NCI-H1417 (cell line): ENCODE measurements around the gene EFR3B.
"Not testable (repeated sequence)": the region's sequence is repeated elsewhere in the genome, so short reads cannot be mapped to it uniquely, and the experiment has no call there.

Experiments used
- DNase-seq, 3 experiments: peaks; one replicate each; lab custom pipeline; 2025; lab: John Stamatoyannopoulos, UW

EFR3B gene, protein sequence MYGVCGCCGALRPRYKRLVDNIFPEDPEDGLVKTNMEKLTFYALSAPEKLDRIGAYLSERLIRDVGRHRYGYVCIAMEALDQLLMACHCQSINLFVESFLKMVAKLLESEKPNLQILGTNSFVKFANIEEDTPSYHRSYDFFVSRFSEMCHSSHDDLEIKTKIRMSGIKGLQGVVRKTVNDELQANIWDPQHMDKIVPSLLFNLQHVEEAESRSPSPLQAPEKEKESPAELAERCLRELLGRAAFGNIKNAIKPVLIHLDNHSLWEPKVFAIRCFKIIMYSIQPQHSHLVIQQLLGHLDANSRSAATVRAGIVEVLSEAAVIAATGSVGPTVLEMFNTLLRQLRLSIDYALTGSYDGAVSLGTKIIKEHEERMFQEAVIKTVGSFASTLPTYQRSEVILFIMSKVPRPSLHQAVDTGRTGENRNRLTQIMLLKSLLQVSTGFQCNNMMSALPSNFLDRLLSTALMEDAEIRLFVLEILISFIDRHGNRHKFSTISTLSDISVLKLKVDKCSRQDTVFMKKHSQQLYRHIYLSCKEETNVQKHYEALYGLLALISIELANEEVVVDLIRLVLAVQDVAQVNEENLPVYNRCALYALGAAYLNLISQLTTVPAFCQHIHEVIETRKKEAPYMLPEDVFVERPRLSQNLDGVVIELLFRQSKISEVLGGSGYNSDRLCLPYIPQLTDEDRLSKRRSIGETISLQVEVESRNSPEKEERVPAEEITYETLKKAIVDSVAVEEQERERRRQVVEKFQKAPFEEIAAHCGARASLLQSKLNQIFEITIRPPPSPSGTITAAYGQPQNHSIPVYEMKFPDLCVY

DNA sequence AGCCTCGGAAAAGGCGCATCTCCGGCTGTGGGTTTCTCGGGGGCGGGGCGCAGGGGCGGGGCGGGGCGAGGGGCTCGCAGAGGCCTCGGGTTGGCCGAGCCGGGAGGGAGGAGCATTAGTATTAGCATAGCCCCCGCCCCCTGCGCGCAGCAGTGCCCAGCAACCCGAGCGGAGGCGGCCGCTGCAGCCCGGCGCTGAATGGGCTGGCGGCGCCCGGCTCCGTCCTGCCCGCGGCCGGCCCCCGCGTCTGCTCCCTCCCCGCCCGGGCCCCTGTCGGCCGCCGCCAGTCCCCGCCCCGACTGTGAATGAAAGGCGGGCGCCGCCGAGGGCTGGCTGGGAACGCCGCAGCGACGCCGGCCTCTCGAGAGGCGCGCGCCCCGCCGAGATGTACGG, at the start of gene EFR3B:
Gene EFR3B, plus strand, starts transcription at position 149 of the 393 bp plus-strand sequence. Its CDS starts 237 bp downstream, at position 386.
- peak; percentile 96 to 97 (median 97) for DNase-seq

DNA sequence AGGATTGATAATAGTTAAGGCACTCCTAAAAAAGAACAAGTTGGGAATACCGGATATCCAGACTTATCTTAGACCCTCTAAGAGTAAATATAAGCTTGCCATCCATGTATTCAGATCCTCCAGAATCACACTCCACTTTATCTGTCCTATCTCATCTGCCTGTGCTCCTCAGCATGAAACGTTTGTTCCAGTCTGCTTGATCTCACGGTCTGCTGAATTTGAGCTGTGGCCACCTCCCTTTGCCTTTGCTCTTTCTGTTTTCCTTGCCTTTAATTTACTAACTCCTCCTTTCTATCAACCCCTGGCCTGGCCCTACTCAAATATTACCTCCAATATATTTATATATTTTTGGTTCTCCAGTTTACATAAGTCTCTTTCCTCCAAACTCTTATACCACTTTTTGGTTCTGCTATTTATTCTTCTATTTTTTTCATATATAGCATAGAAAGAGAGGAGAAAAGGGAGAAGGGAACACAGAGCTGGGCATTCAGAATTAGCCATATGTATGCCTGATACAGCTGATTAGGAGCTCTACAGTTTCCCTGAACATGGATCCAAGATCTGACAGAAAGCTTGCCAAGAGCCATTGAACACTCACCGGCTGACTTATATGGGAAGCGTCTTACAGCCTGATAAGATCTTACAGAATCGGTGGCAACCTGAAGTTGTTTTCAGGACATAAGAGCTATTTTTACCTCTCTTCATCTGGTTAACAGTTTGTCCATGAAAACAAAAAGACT, 48.3 kb upstream of the EFR3B start:
- DNase-seq = peak in 1 of 3 experiments; percentile 49

DNA sequence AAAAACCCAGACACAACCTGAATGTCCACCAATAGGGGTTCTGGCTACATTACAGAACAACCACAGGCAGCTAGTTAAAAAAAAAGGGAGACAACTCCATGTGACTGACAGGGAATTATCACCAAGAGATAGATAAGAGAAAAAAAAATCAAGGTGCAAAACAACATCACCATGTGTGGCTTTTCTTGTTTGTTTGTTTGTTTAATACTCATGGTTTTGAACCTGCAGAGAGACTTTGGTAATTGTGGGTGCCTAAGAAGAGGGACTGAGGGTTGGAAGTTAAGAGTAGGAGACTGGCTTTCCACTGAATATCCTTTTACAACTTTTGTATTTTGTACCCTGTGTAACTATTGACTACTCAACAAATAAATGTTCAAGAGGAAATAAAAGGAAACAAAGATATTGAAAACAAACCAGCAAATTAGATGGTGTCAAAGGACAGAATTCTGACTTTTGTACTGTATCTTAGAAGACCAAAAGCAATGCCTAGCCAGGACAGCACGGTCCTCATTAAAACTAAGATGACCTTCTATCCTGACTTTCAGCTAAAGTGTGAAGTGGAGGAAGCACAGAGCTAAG, 47.6 kb upstream of the EFR3B start:
- no peak for DNase-seq

DNA sequence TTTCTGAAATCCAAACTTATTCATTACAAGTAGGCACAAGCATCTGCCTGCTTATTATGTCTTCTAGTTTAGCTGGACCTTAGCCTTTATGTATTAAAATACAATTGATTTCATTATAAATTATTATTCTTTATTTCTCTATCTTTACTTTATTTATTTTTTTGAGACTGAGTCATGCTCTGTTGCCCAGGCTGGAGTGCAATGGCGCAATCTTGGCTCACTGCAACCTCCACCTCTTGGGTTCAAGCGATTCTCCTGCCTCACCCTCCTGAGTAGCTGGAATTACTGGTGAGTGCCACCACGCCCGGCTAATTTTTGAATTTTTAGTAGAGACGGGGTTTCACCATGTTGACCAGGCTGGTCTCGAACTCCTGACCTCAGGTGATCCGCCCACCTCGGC, 42.8 kb upstream of the EFR3B start:
- not testable (repeated sequence) for DNase-seq

DNA sequence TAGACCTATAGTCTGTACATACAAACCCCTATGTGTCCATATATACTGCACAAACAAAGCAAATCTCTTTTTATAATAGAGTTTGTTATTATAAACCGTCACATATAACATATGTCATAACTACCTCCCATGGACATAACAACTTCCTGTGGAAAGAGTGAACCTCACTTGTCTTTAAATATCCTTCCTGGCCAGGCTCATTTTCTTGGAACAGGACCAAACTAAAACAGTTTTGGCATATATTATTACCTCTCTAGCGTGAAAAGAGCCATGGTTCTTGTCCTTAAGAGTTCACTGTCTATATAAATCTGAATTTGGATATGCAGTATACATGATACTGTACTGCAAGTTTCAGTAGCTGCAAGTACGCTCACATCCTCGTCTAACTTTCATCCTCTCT, 41.8 kb upstream of the EFR3B start:
- no peak for DNase-seq

DNA sequence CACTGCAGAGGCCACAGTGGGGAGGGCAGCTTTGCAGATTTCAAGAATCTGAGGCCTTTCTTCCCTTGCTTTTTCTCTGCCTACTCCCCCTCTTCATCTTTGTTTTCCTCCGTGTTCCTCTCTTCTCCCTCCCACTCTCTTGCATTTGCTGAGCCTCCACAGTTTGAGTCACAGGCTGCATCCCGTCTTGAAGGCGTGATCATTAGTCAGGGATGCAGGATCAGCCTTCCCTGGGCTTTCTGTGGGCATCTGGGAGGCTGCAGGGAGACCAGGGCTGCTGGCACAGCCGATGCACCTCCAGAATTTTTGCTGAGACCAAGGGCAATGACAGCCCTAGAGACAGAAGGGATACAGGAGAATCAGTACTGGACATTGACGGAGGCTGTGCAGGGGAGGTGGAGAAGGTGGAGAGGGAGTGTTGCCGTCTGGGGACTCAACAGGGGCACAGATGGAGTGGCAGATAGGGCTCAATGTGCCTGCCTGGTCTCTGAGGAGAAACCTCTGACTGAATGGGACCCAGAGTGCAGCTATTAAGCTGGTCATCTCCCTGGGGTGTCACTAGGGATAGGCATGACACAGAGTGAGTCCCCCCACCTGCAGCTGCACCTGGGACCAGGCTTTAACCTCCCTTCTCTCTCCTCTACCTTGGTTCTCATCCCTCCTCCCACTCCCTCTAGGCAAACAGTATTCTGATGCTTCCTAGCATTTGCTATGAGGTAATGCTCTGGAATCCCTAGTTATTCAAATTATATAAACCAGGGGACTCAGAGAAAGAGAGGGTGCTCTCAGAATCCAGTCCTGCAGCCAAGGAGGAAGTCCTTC, 41.2 kb upstream of the EFR3B start:
- no peak for DNase-seq

DNA sequence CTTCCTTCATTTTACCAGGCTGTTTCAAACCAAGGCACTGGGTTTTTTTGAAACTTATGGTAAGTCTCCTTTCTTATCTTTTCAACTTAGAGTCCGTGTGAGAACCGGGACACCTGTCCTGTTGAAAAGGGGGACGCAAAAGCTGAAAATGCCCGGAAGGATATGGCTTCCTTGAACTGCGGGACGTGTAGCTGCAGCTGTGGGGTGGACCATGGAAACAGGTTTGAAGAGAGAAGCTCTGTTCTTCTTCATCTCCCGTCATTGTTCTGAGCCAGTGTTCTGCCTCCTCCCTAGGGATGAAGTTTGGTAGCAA, 40.6 kb upstream of the EFR3B start:
- DNase-seq = no peak

DNA sequence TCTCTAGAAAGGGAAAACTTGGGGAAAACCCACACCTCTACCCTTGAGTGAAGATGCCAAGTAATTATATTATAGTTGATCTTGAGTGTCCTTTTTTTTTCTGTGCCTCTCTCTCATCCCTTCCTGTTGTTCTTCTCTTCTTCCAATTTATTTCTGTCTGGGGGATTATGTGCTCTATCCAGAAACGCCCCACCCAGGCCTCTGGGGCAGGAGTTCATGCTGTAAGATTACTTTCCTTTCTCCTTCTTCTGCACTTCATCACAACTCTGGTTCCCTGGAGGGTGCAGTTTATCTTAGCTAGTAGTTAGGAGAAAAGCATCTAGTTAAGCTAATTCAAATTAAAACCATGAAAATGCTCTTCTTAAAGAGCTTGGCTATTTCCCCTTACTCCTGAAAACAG, 39.8 kb upstream of the EFR3B start:
- DNase-seq = no peak

DNA sequence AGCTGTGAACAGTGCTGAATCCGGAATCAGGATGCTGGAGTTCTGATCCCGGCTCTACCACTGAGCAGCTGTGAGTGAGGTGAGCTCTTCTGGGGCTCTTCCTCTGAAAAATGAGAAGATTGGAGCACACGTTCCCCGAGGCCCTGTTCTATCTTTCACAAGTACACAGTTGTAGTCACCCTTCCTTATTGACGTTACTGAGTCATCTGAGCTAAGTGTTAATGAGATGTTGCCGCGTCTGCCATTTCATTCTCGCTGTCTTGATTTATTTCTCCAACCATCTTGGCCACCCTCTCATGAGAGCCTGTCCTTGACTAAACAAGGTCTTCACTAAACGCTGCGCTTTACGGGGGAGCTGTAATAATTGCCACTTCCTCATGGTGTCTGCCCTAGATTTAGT, 31.9 kb upstream of the EFR3B start:
- peak in 1 of 3 experiments; percentile 54 for DNase-seq

DNA sequence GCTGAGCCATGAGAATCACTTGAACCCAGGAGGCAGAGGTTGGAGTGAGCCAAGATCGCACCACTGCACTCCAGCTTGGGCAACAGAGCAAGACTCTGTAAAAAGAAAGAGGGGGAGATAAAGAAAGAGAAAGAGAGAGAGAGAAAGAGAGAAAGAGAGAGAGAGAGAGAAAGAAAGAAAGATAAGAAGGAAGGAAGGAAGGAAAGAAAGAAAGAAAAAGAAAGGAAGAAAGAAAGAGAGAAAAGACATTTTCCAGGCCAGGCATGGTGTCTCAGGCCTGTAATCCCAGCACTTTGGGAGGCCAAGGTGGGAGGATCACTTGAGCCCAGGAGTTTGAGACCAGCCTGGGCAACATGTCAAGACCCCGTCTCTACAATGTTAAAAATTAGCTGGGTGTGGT, 30.5 kb upstream of the EFR3B start:
- not testable (repeated sequence) for DNase-seq

DNA sequence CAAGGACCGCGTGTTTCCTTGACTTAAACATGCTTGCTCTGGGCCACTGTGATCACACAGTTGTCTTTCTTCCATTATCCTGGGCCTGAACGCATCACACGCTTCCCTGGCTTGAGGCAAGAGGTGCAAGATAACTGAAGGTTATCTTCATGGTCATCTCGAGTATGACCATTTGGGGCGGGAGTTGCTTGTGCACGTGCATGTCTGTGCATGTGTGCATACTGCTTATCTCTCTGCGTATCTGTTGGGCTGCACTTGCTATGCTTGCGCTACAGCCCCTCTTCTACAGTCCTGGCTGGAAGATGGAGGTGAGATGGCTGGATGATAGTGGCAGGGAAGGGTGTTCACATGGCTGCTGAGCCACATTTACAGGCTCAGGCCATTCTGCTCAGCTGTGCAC, 27.2 kb upstream of the EFR3B start:
- DNase-seq = no peak

DNA sequence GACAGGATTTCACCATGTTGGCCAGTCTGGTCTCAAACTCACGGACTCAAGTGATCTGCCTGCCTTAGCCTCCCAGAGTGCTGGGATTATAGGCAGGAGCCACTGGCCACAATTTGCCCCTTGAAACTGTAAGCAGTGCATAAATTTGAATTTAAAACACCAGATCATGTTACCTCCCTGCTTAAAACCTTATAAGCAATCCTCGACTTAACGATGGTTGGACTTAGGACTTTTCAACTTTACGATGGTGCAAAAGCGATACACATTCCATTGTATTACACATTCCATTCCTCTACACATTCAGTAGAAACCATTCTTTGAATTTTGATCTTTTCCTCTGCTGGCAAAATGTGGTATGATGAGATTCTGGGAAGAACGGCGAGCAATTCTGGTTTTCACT, 23.2 kb upstream of the EFR3B start:
- no peak for DNase-seq

DNA sequence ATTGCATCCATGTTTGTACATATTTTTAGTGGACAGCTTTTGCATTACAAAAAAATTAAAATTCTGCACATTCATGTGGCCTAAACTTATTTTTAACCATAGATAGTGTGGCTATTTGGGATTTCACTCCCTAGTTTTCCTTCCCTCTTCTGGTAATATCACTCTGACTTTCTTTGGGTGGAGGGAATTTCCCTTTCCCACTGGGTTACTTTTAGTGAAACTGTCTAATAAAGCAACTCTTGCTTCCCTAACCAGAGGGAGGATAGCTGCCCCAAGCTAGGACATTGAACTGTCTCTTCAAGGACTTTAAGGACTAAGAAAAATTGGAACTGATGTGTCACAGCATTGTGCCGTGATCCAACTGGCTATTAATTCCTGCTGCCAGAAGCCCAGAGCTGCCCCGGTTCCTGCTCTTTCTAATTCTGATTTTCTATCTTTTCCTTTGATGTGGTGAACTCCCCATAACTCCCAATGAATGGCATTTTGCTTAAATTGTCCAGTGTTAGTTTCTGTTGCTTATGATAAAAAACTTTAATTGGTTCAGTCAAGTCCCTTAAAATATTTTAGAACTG, 20.0 kb upstream of the EFR3B start:
- no peak for DNase-seq

DNA sequence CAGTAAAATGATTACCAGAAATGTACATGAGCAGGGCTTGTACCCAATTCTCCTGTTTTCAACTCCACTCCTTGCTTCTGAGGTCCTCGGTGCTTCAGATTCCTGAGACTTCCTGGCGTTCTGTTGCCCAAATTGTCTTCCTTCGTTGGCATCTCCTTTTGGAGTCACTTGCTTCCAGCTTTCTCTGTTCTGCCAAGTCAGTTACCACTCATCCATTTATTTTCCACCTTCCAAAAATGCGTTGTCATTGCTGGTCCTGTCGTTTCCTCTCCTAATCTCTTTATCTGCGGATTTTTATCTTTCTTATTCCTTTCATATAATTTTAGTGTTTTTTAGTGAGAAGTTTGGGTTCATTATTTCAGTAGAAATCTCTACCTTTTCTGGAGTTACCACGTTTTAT, 18.5 kb upstream of the EFR3B start:
- DNase-seq = no peak

DNA sequence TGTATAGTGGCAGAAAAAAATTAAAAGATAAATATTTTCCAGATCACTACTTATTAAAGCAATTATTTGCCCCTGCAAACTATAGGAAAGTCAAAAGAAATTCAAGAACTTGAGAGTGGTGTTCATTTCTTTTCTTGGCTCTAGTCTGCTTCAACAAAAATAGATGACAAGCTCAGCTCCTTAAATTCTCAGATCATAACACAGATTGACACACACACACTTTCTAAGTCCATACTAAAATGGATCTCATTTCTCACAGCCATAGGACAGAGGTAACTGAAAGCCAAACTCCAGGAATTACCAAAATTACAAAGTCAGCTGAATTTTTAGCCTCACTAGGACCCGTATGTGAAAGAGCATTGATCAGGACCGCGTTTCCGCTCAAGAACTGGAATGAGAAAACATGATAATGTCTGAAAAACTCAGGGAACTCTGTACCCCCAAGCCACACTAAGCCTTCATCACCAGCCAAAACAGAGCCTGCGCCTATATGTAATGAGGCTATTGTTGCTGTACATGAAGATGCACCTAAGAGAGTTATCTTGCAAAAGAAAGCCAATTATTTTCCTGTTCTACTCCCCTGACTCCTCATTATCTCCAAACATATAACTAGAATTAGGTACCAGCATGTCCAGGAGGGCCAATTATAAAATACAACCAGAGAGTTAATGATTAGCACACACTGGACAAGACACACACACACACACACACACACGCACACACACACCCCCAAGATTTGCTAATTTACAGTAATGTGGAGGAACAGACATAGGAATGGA, 16.5 kb upstream of the EFR3B start:
- DNase-seq = no peak

DNA sequence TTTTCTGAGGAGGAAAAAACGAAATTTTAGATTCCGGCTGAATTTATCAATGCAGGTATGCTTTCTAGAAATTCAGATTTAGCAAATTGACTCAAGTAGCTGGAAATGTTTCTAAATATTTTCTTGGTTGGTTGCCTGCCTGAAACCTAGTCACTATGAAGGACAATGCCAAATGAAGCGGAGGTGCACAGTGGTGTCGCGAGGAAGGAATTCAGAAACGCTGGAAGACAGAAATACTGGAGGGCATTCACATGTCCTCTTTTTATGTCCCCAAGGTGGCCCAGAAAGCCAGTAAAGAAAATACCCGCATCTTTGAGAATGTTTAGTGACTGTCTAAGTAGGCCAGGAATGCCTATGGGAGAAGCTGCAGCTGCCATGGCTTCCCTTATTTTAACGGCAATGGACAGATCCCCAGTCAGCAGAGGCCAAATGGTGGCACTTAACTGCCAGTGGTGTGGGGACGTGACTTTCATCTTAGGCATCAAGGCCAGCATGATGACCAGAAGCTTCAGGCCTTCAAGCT, 15.8 kb upstream of the EFR3B start:
- DNase-seq = no peak

DNA sequence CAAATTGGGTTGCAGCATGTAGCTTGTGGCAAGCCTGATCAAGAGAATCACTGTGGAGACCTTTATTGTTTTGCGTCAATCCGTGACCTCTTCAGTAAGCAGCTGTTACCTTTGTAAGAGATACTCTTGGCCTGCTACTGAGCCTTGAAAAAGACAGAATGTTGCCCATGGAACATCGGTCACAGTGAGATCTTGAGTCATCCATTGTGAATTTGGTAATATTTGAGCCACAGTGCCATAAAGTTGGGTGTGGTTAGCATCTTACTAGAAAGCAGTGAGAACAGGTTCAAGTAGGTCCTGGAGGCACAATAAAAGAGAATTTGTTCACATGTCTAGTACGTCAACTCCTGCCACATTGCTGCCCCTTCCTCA, 12.7 kb upstream of the EFR3B start:
- DNase-seq = peak in 2 of 3 experiments; percentile 58 to 97

DNA sequence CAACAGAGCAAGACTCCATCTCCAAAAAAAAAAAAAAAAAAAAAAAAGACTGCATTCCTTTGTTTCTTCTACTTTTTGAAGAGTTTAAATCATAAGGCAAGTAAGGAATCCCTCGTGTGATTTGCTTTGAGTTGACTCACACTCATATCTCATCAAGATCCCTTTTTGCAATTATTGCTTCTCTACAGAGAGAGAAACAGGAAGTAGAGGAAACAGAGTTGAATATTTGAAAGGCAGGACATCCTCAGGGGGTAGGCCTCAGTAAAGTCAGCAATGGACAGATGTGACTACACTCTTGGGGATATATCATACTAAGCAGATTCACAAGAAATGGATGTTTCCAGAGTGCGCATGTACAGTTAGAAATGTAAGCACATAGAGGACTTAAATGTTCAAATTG, 11.2 kb upstream of the EFR3B start:
- no peak for DNase-seq

DNA sequence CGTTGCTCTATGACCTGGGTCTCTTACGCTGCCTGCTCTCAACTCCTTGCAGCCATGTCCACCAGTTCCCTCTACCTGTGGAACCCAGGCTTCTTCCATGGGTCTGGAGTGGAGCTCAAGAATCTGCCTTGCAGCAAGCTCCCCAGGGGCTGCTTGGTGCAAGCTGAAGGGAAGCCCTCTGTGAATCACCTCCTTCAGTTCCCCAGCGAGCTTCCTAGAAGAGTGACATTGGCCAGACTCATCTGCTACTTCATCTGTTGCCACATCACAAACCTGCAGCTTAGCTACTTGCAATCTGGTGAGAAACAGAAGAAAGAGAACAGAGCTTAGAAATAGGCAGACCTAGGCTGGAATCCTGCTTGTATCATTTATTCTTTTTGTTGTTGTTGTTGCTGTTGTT, 9.8 kb upstream of the EFR3B start:
- DNase-seq = no peak

DNA sequence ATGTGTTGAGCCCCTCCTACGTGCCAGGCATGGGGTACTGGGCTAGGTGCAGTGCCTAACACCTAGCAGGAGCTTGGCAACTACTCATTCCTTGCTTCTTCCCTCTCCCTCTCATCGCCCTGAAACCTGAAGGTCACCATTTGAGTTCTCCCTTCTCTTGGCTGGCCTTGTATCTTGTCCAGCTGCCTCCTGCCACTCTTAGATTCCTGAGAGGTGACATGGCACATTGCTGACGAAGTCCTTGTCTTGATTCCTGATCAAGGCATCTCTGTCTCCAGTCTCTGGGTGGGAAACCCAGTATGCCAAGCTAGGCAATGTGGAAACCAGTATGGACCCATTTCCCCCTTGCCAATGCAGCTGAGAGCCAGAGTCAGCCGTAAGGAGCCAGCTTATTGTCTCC, 9.0 kb upstream of the EFR3B start:
- no peak for DNase-seq
